A673 (cell line): ENCODE data around the gene CHAD.

ENCODE experiments used
- EZH2 ChIP-seq: fragments of 200-600 bp; sonication (generic); IDR thresholded peaks from 2 replicates; pipeline ENCODE4 v1.6.1; 2017; ENCODE audit warnings: borderline replicate concordance, low read depth, mild to moderate bottlenecking, mixed read lengths, antibody characterized with exemption, low read length; ENCODE audit not compliant: poor library complexity, severe bottlenecking
- TF ChIP-seq, protein P1 (sequence below): fragments of 300-800, 200-600 bp; sonication (generic); conservative IDR thresholded peaks from 2 replicates; pipeline ENCODE4 v1.5.1; 2017; ENCODE audit warnings: low read depth, mild to moderate bottlenecking, antibody characterized with exemption, low read length, moderate library complexity, mixed read lengths

DNA sequence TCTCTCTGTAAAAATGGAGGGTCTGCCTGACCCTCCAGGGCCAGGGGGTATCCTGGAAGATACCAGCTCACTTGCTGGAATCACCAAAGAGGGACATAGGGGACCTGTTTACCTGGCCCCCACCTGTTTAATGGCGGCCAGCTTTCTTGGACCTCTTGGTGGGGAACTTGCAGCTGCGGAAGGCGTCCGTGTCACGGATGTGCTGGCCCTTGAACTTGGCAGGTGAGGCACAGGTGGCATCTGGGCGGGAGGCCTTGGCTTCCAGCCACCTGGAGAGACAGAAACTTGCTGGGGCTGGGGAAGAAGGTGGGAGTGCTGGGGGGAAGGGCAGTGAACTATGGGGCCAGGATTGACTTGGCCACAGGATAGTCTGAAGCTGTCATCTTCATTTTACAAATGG is 3.5 kb downstream of the CHAD start:
- TF ChIP-seq, protein P1, sequence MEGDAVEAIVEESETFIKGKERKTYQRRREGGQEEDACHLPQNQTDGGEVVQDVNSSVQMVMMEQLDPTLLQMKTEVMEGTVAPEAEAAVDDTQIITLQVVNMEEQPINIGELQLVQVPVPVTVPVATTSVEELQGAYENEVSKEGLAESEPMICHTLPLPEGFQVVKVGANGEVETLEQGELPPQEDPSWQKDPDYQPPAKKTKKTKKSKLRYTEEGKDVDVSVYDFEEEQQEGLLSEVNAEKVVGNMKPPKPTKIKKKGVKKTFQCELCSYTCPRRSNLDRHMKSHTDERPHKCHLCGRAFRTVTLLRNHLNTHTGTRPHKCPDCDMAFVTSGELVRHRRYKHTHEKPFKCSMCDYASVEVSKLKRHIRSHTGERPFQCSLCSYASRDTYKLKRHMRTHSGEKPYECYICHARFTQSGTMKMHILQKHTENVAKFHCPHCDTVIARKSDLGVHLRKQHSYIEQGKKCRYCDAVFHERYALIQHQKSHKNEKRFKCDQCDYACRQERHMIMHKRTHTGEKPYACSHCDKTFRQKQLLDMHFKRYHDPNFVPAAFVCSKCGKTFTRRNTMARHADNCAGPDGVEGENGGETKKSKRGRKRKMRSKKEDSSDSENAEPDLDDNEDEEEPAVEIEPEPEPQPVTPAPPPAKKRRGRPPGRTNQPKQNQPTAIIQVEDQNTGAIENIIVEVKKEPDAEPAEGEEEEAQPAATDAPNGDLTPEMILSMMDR = no peak
- TF ChIP-seq EZH2 = no peak
